PC-9 (cell line): ENCODE results near the gene ARHGAP26.

Experiments
- CTCF ChIP-seq: fragments of 200-600 bp; sonication (generic); conservative IDR thresholded peaks from 2 replicates; pipeline ENCODE4 v1.6.1; 2017; ENCODE audit warnings: mixed run types, antibody characterized with exemption, mild to moderate bottlenecking, moderate library complexity
- EZH2 ChIP-seq: fragments of 200-600 bp; sonication (generic); IDR thresholded peaks from 2 replicates; pipeline ENCODE4 v1.8.0; 2017; ENCODE audit warnings: antibody characterized with exemption, low read depth

GRCh38 chr5:143161885-143162540 is 391.8 kb downstream of the ARHGAP26 start:
- TF ChIP-seq CTCF (no peak), EZH2 (no peak)
